ENCODE data around the gene OXTR.
"Not testable (repeated sequence)": the region's sequence is repeated elsewhere in the genome, so short reads cannot be mapped to it uniquely, and the experiment has no call there.

The OXTR gene

GRCh38 chr3:8739757-8740504, 29.5 kb downstream of the OXTR start:
- DNase-seq, result no peak

- DNase-seq, result no peak
Observed at GRCh38 chr3:8738639-8739038, 30.8 kb downstream of the OXTR start.

GRCh38 chr3:8737823-8738222, 31.6 kb downstream of the OXTR start:
- DNase-seq, result no peak

DNA sequence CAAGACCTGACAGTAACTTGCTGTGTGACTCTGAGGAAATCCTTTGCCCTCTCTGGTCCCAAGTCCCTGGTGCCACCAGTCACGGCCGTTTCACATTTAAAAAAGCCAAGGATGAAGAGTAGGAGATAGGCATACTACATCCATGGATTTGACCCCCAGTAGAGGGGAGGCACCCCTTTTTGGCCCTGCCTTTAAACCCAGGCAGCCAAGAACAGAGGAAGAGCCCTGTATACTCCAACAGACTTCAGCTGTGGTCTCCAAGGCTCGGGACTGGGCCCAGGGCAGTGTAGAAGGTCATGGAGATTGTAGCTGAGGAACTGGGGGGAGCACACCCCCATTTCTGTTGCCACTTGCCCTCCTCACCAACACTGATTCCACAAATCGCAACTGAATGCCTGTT, 32.1 kb downstream of the OXTR start:
- DNase-seq, result no peak

DNA sequence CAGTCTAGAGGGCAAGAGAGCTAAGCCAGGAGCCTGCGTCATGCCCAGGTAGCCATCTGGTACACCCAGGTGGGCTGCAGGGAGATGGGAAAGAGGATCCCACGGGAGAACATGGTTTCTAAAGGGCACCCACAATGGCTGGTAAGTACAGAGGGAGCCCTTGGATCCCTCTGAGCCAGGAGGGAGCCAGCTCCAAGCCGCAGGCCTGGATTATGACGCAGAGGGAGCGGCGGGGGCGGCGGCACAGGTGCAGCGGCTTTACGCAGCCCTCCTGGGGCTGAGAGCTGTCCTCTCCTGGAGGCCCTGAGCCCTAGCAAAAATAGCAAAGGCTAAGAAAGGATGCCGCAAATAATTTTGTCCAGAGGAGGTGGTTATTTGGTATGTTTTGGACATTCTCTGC, 33.0 kb downstream of the OXTR start:
- no peak for DNase-seq

- no peak for DNase-seq
Observed at GRCh38 chr3:8734908-8735307, 34.5 kb downstream of the OXTR start.

- DNase-seq, result no peak
Observed at GRCh38 chr3:8734137-8734878, 35.1 kb downstream of the OXTR start.

- no peak for DNase-seq
Observed at GRCh38 chr3:8733332-8734094, 35.9 kb downstream of the OXTR start, which contains the start of gene CAV3. Gene CAV3, plus strand, starts transcription at chr3:8733802. Its CDS starts 75 bp downstream, at chr3:8733877.

DNA sequence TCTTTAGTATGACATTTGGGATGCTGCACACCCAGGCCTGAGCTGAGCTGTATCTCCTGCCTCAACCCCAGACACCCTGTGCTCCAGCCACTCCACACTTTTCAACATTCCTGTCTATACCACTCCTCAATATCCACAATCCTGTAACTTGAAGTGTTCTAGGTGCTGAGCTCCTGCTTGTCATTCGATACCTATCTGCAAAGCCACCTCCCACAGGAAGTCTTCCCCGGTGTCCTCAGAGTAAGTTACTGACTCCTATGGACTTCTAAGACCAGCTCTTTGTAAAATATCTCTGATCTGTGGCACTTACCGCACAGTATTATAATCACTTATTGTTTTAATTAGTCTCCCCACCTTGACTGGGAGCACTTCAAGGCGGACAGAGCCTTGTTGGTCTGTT, 37.0 kb downstream of the OXTR start:
- no peak for DNase-seq

DNA sequence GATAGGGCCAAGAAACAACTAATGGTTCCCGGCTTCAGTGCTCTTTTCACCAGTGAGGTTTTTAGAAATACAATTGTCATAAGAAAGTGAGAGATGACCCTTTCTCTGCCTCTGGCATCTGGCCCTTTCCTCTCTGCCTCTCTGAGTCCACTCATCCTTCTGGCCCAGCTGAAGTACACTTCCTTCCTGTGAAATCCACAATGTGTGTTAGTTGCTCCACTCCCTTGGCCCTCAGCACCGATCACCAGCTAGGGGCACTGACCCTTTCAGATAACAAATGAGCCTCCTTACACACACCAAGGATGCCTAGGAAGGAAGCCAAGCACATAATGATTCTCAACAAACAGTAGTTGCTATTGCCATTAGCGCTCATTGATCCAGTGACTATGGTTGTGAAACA, 38.8 kb downstream of the OXTR start:
- DNase-seq, result no peak

DNA sequence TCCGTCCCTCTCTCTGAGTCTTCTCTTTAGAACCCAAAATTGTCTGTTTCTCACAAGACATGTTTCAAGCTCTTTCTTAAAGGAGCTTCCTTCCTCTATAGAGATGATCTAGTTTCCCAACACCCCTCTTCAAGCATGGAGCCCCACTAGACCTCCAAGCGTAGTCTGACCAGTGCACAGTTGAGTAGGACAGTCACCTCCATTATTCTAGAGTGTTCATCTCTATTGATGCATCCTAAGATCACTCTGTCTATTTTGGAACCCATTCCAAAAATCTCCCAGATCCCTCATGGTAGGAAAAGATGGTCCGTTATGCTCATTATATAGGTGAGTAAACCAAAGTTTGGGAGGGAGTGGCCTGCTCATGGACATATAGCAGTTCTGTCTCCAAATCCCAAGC, 39.9 kb downstream of the OXTR start:
- no peak for DNase-seq

GRCh38 chr3:8727605-8728512, 41.6 kb downstream of the OXTR start:
- DNase-seq, result no peak

DNA sequence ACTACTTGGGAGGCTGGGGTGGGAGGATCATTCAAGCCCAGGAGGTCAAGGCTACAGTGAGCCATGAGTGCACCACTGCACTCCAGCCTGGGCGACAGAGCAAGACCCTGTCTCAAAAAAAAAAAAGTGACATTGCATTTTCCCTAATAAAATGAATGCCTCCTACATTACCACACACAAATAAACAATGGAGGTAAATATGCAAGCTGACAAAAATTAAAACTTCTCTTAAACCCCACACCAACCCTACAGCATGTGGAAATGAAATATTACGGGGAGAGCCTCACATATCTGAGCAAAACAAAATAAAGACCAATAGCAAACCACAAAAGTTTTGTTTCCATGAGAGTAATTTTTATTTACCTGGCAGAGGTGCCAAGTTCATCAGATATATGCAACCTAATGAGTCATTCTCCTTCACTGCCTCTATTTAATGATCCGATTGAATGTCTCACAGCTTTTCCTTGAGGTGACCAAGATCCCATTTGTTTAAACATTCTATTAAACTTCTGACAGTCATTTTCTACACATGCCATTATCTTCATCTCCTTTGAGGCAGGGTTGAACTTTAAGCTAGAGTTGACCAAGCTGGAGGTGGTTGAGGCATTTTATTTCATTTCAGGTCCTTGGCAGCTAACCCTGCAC, 45.2 kb downstream of the OXTR start:
- DNase-seq, result no peak

- no peak for DNase-seq
Observed at GRCh38 chr3:8723612-8724011, 45.8 kb downstream of the OXTR start.

GRCh38 chr3:8722808-8723207, 46.6 kb downstream of the OXTR start:
- DNase-seq, result no peak

DNA sequence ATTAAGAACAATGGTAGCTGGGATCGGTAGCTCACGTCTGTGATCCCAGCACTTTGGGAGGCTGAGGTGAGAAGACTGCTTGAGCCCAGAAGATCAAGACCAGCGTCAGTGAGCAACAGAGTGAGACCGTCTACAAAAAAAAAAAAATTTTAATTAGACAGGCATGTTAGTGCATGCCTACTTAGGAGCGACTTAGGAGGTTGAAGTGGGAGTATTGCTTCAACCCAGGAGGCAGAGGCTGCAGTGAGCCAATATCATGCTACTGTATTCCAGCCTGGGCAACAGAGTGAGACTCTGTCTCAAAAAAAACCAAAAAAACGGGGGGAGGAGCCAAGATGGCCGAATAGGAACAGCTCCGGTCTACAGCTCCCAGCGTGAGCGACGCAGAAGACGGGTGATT, 53.7 kb downstream of the OXTR start:
- not testable (repeated sequence) for DNase-seq

GRCh38 chr3:8713901-8714759, 55.3 kb downstream of the OXTR start:
- no peak for DNase-seq

DNA sequence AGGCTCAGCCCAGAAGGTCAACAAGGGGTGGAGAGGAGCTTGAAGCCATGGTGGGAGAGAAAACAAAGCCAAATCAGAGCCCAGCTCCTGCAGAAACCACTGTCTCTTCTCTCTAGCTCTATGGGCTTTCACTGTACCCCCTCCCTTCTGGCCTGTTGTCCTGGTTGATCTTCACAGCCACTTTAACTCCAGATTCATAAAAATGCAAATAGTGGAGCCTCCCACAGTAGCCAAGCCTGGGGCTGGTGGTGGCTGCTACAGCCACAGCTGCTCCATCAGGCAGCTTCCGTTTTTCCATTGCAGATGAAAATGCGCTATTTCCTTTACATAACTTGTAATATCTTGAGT, 56.5 kb downstream of the OXTR start:
- DNase-seq, result no peak

GRCh38 chr3:8712045-8712907, 57.1 kb downstream of the OXTR start:
- no peak for DNase-seq

Data from NCI-H2081 treated with DMSO at 0.1 percent for 48 hours (cell line).